ENCODE data around the gene LIPN.

The LIPN gene

GRCh38 chr10:88733215-88733614, 26.6 kb upstream of the LIPN start:
- no peak for TF ChIP-seq CTCF (IDR thresholded peaks at IDR 0.05)

- TF ChIP-seq CTCF (IDR thresholded peaks at IDR 0.05) = no peak
These were observed 24.2 kb upstream of the LIPN start for GRCh38 chr10:88735661-88736060.

- TF ChIP-seq CTCF (IDR thresholded peaks at IDR 0.05) = no peak
These were observed 17.4 kb upstream of the LIPN start for GRCh38 chr10:88742448-88742847.

DNA sequence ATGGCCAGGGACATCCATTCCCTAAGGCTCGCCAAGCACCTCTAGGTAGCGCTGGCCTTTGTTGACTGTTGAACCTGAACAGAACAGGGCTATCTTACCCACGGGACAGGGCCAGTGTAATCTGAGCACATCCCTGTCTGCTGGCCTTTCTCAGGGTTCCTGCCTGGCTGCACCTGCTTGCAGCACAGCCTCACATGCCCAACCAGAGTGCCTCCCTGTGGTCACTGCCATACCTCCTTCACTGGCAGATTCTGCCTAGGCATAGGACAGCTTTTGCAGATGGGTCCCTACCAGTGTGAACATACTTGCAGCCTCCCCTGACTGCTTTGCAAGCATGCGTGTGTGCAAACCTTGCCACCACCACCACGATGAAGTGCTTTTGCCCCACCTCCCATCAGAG, 15.8 kb upstream of the LIPN start:
- TF ChIP-seq CTCF (IDR thresholded peaks at IDR 0.05) = no peak

DNA sequence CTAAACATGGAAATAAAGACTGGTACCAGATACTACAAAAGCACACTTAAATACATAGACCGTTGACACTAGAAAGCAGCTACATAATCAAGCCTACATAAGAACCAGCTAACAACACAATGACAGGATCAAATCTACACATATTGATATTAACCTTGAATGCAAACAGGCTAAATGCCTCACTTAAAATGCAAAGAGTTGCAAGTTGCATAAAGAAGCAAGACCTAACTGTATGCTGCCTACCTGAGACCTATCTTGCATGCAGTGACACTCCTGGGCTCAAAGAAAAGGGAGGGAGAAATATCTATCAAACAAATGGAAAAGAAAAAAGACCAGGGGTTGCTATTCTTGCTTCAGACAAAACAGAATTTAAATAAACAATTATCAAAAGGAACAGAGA, 14.2 kb upstream of the LIPN start:
- TF ChIP-seq CTCF (IDR thresholded peaks at IDR 0.05) = no peak

- TF ChIP-seq CTCF (IDR thresholded peaks at IDR 0.05) = no peak
These were observed 5.5 kb upstream of the LIPN start for GRCh38 chr10:88754287-88754686.

- TF ChIP-seq CTCF (IDR thresholded peaks at IDR 0.05) = no peak
These were observed 4.1 kb upstream of the LIPN start for GRCh38 chr10:88755753-88756152.

DNA sequence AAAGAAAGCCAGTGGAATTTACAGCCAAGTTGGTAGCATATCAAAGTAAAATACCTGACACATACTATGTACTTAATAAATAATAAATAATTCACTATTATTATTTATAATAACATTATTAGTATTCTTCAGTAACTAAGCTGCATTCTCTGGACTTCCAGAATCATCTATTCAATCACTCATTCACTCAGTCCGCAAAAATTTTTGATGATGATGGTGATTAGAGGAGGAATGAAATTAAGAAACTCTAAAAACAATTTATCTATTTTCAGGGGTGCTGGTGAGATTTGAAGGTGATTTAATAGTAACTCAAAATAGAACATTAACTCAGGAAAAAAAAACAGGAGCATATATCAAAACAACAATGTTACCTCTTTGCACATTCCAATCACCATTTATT, 3.2 kb upstream of the LIPN start:
- no peak for TF ChIP-seq CTCF (IDR thresholded peaks at IDR 0.05)
